Measurements from ENCODE around the gene TRAPPC3L.

Gene TRAPPC3L

DNA sequence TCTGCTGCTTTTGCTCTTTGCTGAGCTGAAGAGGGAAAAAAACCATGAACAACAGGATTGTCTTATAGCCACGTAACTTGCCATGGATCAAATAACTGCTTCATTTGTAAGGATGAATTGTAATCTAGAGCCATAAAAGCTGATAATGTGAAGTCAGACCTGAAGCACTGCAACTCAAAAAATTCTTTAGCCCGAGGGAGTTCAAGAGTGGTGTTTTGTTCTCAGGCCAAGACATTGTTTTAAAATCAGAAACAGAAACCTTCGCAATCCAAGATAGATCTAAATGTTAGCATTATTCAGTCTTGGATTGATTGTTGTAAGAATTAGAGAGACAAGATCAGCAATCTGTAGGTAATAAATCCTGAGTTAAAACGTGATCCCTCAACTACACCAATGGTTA, at the start of gene TRAPPC3L:
Gene TRAPPC3L, minus strand, starts transcription at position 34 of the 400 bp plus-strand sequence. CDS start 170 bp downstream, outside the sequence.
- no peak for DNase-seq

GRCh38 chr6:116595247-116595646, 49.8 kb upstream of the TRAPPC3L start:
- no peak for DNase-seq

DNA sequence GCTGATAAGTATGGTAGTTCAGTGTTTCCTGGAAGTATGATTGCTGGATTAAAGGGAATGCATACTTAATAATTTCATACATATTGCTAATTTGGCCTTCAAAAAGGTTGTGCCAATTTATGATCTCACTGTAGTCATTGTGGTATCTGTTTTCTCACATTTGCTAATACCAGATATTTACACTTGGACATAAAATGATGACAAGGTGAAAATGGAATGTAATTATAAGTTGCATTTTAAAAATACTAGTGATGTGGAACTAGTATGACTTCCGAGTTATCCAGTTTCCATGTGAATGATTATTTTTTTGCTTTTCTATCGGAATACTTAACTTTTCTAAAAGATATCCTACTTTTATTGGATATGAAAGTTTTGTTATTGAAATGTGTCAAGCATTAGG, 41.3 kb upstream of the TRAPPC3L start:
- DNase-seq = no peak

DNA sequence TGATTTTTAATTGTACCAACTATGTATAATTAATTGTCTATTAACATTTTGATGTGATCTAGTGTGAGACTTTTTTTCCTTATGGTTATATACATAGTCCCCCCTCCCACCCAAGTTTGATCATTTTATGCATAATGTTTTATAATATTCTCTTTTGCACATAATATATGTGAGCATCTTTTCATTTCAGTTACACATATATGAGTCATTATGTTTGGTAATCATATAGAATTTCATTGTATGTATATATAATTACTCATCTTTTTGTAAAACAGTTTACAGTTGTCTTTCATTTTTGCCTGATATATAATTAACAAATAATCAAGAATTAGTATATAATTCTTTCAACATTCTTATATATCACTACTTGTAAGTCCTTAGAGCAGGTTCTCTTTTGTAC, 40.8 kb upstream of the TRAPPC3L start:
- no peak for DNase-seq

DNA sequence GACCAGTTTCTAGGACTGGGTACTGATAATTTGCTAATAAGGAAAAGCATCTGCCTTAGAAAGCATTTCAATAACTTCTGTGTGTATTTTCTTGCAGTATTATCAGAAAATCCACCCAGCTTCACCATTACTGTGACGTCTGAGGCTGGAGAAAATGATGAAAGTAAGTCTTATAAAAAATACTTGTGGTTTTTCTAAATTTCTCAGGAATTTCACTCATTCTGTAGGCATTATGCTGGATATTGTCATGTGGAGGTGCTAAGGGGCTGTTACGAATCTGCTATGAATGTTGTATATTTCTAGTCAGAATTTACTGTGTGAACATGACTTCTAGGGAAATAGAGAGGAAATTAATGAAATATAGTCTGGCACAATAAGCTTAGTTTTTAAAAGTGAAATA, 34.7 kb upstream of the TRAPPC3L start:
- peak; percentile 77 for DNase-seq

DNA sequence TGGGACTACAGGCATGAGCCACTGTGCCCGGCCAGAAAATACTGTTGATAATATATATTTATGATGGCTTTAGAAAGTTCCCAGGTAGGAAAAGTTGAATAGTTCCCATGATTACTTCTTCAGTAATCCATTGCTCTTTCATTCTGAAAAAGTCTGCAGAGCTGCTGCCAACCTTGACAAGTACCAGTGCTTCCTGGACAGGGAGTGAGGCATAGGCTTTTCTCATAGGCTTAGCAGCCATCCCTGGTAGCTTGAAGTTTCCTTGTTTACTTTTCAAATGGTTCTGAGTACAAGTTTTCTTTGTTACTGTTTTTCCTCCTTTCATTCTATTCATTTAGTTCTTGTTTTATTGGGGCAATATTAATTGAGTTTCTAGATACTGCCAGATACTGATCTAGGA, 33.7 kb upstream of the TRAPPC3L start:
- no peak for DNase-seq

DNA sequence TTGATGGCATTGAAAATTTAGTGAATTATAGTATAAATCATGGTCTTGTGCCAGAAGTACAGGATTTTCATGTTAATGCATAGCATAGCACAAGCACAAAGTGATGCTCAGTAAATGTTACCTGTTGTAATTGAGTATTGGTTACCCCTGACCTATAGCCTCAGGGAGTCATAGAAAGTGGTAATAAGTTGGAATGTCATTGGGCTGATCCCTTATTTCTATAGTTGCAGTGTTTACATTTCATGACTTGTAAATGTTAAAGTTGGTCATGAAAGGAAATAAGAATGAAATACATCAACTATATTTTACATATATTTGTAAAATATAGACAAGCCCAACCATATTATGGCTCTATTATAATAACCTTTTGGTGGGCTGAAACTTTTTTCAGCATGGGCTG, 32.9 kb upstream of the TRAPPC3L start:
- no peak for DNase-seq

DNA sequence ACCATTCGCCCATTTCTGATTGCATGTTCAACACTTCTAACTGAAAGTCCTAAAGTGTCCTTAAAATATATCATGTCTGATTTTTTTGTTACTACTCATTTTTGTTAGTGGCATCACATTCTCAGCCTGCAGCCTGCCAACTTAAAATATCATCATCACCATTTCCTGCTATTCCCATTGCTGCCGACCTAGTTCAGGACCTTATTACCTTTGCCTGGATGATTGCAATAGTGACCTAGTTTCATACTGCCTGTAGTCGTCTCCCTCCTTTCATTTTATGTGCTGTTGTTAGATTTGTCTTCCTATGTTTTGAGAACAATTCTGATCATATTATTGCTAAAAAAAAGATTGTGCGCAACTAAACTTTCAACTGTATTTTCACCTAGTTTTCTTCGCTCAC, 32.0 kb upstream of the TRAPPC3L start:
- no peak for DNase-seq

DNA sequence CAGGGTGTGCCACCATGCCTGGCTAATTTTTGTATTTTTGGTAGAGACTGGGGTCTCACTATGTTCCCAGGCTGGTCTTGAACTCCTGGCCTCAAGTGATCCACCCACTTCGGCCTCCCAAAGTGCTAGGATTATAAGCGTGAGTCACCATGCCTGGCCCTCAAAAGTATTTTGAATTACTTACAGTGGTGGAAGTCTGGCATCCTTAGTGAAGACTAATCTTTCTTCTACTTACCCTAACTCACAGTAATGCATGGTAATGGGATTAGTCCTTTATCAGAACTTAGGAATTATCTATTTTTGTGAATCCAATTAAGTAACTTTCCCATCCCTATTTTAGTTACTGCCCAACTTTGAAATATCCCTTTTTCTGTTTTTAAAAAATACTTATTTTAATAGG, 29.7 kb upstream of the TRAPPC3L start:
- DNase-seq = no peak

DNA sequence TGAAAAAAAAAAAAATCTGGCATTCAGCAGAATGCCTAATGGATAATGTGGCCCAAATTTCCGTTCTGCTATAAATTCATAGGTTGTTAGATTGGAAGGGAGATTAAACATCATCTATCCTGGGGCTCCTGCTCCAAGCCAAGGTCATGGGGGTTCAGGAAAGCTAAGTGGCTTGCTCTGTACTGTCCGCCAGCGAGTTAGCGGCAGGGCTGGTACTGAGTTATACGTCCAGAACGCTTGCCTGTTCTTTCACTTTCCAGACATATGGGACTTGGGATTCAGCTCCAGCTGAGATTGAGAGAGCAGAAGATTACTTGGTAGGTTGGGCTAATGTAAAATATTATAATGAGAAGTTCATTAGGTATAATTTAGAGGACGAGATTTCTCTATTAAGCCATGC, 26.7 kb upstream of the TRAPPC3L start:
- no peak for DNase-seq

GRCh38 chr6:116571683-116572000, 26.2 kb upstream of the TRAPPC3L start:
- DNase-seq = no peak

DNA sequence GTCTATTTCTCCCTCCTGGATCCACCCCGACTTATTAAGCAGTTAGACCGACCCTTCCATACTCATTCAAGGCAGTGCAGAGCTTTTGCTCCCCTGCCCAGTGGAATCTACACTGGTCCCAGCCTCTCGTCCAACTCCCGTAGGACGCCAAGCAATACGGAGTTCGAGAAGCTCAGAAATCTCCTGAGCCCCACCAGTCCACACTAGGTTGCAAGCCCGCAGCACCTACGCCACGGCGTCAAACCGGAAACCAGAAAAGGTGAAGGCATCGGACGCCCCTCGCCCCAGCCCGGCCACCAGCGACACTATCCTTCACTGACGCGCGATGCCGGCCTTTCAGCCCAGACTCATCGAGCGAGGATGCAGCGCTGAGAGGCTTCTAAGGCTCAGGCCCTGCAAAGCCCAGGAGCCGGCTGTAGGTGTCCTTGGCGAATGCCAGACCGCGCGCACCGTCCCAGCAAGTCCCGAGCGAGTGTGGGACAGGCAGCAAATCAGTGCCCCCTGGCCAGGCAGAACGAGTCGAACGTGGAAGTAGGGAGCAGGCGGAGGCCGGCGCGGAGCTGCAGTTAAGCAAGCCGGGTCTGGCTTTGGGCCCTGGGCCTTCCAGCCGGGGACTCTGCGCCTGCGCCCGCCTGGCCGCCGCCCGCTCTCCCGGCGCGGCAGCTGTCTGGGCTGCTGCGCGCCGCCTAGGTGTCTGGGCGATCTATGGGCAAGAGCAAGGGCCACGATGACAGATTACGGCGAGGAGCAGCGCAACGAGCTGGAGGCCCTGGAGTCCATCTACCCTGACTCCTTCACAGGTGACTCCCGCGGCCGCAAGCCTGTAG, 25.6 kb upstream of the TRAPPC3L start, which contains the start of gene RWDD1:
Gene RWDD1, plus strand, starts transcription at position 649 of the 827 bp plus-strand sequence. Its CDS starts 79 bp downstream, at position 728.
- peak; percentile 100 for DNase-seq

GRCh38 chr6:116568821-116569755, 23.6 kb upstream of the TRAPPC3L start:
- DNase-seq = no peak

DNA sequence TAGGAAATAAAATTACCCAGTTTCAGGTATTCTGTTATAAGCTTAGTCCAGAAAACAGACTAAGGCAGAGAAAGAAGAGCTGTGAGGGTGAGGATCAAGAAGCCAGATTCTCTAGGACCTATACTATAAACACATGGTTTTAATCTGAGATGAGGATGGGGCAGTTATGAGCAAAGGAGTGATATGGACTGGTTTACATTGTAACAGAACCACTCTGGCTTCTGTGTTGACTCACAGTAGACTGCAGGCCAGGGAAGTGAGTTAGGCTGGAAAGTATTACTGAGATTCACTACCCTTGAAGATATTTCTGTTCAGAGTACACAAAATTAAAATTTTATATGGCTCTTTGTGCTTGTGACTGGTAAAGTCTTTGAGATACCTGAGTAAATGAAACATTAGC, 22.6 kb upstream of the TRAPPC3L start:
- peak; percentile 58 for DNase-seq

GRCh38 chr6:116564921-116565872, 19.7 kb upstream of the TRAPPC3L start:
- peak; percentile 29 for DNase-seq

GRCh38 chr6:116564311-116564710, 18.8 kb upstream of the TRAPPC3L start:
- DNase-seq = peak; percentile 82

GRCh38 chr6:116563830-116564229, 18.3 kb upstream of the TRAPPC3L start:
- DNase-seq = no peak

DNA sequence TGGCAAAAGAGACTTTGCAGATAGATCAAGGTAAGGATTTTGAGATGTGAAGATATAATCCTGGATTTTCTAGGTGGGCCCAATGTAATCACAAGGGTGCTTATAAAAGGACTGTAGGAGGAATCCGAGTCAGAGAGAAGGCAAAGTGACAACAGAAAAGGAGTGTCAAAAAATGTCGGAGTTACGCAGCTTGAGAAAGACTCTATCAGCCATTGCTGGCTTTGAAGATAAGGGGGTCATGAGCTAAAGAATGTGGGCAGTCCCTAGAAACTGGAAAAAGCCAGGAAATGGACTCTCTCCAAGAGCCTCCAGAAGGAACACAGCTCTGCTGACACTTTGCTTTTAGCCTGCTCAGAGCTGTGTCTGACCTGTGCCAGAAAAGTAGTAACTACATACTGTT, 17.1 kb upstream of the TRAPPC3L start:
- no peak for DNase-seq

DNA sequence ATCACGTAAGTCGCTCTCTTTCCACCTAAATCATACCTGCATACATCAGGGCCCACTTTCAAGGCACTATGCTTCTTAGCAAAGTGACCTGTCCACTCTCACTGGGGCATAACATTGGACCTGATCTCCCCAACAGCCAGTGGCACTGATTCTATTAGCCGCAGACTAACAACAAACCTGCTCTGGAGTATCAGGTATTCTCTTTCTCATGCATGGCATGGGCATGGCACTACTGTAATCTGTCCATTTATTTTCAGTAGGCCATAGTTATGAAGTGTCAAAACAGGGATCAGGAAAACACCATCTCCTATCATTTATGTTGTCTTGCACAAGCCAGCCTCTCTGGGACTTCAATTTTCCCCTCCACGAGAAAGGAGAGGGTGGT, 16.5 kb upstream of the TRAPPC3L start:
- no peak for DNase-seq

- peak; percentile 74 for DNase-seq
Measured at GRCh38 chr6:116561377-116562018, 16.0 kb upstream of the TRAPPC3L start.

DNA sequence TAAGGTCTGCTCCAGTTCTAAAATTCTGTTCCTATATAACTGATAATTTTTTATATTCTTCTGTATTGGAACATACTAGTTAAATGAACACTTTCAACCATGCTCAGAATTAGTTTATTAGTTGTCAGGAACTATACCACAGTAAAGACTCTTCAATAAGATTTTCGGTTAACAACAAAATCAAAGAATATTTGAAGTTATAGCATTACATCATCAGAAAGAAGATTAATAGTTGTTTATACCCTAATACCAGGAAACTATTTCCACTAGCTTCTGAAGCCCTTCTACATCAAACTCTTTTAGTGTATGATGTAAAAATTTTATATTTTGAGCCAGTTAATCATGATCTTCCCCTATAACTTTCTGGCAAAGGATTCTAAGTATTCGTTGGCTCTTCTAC, 14.6 kb upstream of the TRAPPC3L start:
- no peak for DNase-seq

GRCh38 chr6:116557893-116558292, 12.4 kb upstream of the TRAPPC3L start:
- DNase-seq = peak; percentile 98

All from fibroblast of skin of right quadriceps (primary cell).